Measurements from ENCODE around the gene PKDCC. TPM values are rescaled to one million over a fixed set of nuclear protein-coding genes. Genes with fewer than 3 reads are reported as not detected.
"Not testable (repeated sequence)": the region's sequence is repeated elsewhere in the genome, so short reads cannot be mapped to it uniquely, and the experiment has no call there.

Gene PKDCC
- total RNA-seq, 1 donor from 2014 or later: 120 TPM

DNA sequence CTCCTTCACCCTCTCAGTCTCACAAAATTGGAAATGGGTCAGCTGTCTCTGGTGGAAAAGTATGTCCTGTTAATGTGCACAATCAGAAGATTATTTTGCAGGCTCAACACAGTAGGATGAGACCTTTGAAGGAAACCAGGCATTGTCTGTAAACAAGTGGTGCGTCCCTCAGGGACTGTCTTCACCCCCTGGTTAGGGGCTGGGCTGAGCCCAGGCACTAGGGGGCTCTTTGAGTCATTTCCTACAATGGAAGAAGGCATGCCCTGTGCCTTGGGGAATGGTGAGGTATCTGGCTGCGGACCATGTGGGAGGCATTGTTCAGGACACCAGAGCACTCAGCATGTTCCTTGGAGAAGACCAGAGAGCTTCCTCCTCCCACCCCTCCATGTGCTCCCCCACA, 26.8 kb downstream of the PKDCC start:
- intact Hi-C loops (cut with DNase I): no loop called here

GRCh38 chr2:42076357-42077225, 28.8 kb downstream of the PKDCC start:
- no peak for ATAC-seq (ENCODE audit: poor library complexity)
- DNase-seq: no peak
- intact Hi-C loops (cut with DNase I): no loop called here

More for the DNA sequence above, 26.8 kb downstream of the PKDCC start:
- ATAC-seq (ENCODE audit: poor library complexity): no peak
- no peak for DNase-seq

GRCh38 chr2:42077343-42077742, 29.5 kb downstream of the PKDCC start:
- peak; percentile 53 for ATAC-seq (ENCODE audit: poor library complexity)
- intact Hi-C loops (cut with DNase I): no loop called here
- DNase-seq: no peak

GRCh38 chr2:42079737-42080287, 32.0 kb downstream of the PKDCC start:
- ATAC-seq (ENCODE audit: poor library complexity) (no peak), DNase-seq (no peak)
- intact Hi-C loops (cut with DNase I): no loop called here

DNA sequence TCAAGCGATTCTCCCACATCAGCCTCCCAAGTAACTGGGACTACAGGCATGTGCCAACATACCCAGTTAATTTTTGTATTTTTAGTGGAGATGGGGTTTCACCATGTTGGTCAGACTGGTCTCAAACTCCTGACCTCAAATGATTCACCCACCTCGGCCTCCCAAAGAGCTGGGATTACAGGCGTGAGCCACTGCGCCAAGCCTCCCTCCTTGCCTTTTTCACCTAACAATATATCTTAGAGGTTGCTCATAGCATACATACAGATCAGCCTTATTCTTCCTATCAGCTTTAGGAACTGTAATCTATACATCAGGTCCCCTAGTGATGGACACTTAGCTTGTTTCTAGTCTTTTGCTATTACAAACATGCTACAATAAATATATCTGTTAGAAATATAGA, 33.3 kb downstream of the PKDCC start:
- intact Hi-C loops (cut with DNase I); ATAC-seq (ENCODE audit: poor library complexity): not testable (repeated sequence)

GRCh38 chr2:42082016-42082415, 34.2 kb downstream of the PKDCC start:
- DNase-seq: no peak
- ATAC-seq (ENCODE audit: poor library complexity): no peak
- intact Hi-C loops (cut with DNase I): no loop called here

More for the DNA sequence above, 33.3 kb downstream of the PKDCC start:
- not testable (repeated sequence) for DNase-seq

GRCh38 chr2:42084231-42084671, 36.4 kb downstream of the PKDCC start:
- DNase-seq: peak; percentile 50
- ATAC-seq (ENCODE audit: poor library complexity): peak; percentile 68
- intact Hi-C loops (cut with DNase I): no loop called here

- intact Hi-C loops (cut with DNase I): loop anchor here (5.0 kb wide), 1 partner anchor 233 kb away; no protein-coding TSS in a partner anchor
- not testable (repeated sequence) for DNase-seq; ATAC-seq (ENCODE audit: poor library complexity)
Measured at GRCh38 chr2:42085070-42085469, 37.2 kb downstream of the PKDCC start.

DNA sequence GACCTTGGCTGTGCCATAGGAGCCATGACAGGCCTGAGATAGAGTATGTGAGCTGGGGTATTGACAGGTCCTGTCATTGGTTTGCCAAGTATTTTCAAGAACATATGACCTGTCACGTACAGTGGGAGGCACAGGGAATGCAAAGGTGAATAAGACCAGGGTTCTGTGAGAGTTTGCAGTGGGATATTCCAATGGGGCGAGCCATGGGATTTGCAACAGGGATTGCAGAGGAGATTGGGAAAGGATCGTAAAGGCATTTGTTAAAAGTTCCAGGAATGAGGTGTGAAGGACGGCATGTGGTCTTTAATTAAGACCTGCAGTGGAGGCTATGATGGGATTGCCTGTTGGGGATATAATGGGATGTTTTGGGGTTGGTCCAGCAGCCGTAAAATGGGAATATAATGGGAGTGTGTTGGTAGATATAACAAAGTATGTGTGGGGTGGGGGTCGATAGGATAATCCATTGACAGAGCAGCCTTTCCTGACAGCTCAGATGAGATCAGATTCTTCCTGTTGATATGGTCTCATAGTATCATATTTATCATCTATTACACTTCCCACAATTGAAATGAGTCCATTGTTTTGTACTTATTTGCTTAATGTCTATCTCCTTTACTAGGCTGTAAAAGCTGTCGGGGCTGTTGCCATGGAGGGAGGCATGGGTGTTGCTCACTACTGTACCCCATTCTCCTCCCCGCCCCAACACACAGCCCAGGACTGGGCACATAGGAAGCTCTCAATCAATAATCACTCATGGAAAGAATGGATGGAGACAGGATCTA, 38.1 kb downstream of the PKDCC start:
- no peak for DNase-seq

DNA sequence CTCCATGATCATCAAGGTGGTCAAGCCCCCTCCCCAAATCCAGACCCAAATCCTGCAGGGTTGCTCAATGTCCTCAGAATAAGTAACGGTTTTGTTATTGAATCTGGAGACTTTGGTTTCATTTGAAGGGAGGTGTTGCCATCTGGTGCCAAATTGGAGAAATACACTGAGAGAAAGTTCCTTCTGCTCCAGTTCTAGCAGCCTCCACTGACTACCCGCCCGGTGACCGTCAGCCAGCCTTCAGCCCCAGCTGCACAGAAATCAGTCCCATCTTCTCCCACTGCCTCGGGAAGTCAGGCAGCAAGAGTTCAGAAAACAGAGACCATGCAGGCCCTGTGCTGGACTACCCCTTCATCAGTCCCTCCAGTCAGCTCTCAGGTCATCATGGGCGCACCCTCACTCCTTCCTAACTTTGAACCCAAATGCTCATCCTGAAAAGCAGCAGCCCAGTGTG, 38.7 kb downstream of the PKDCC start:
- ATAC-seq (ENCODE audit: poor library complexity): peak; percentile 75
- no peak for DNase-seq
- intact Hi-C loops (cut with DNase I): loop anchor here (2.0 to 5.0 kb wide), 2 partner anchors 218 to 234 kb away; no protein-coding TSS in a partner anchor

More for the DNA sequence above, 38.1 kb downstream of the PKDCC start:
- intact Hi-C loops (cut with DNase I): loop anchor here (2.0 to 5.0 kb wide), 2 partner anchors 217 to 234 kb away; no protein-coding TSS in a partner anchor
- no peak for ATAC-seq (ENCODE audit: poor library complexity)

DNA sequence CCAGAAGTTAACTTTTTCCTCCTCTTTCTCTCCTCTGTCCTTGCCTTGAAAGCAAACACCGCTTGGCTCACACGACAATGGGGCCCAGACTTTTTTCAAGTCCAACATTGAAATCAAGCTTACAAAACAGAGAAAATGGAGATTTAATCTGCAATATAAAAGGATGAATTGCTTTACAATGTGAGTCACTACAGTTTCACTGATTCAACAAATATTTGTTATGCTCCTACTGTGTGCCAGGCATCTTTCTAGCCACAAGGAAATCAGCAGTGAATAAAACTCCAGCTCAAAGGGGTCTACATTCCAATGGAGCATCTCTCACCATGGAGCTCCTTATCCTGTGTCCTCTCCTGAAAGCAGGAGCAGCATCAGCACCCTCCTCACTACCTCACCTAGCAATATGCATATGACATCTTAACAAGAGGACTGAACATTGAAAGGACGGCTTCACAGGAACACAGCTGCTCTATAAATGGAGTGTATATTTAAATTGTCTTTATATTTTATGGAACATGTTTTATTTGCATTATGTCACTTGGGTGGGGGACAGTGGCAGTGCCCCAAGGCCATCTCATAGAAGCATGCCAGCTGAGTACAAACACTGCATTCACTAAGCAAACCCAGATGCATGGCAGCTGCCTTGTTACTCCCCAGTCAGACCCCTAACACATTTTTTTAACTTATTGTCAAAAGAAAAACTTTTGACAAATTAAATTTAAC, 39.5 kb downstream of the PKDCC start:
- ATAC-seq (ENCODE audit: poor library complexity) (no peak), DNase-seq (no peak)
- intact Hi-C loops (cut with DNase I): loop anchor here (2.0 to 5.0 kb wide), 2 partner anchors 218 to 235 kb away; no protein-coding TSS in a partner anchor

DNA sequence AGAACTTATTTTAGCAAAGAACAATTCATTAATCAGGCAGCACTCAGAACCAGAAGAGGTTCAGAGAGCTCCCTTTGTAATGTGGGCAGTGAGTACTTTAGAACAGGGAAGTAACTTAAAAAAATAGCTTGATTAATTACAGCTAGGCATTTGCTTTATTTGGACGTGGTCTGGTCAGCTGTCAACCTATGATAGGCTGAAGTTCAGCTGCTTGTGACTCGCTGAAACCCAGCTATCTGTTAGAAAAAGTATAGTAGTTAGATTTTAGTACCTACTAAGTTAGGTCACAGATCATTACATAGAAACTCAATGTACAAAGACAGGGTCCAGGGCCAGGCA, 40.0 kb downstream of the PKDCC start:
- DNase-seq (no peak), ATAC-seq (ENCODE audit: poor library complexity) (no peak)
- intact Hi-C loops (cut with DNase I): loop anchor here (2.0 to 5.0 kb wide), 2 partner anchors 219 to 236 kb away; no protein-coding TSS in a partner anchor

DNA sequence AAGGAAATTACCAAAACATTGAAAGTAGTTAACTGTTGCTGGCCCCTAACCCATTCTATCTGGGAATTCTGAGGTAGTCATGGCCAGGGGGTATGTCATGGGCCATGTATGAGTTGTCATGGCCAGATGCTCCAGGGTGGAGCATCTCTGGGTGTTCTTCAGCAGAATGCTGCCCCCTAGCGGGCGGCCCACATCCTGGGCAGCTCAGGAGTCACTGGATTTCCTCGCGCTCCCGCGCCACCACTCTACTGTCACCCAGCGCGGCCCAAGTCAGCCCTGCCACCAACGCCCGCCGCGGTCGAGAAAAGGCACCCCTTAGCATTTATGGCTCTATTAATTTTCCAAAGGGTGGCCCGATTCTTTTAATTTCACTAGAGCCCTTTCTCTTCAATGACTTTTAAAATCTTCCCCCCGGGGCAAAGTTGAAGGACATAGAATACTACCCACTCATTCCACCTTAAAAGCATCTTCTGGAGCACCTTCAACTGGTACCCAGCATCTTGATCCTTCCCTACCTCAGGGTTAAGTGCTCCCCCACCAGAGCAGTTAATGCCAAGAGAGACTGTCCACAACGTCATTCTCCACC, 41.6 kb downstream of the PKDCC start:
- ATAC-seq (ENCODE audit: poor library complexity) (peak; percentile 70), DNase-seq (peak; percentile 86)
- intact Hi-C loops (cut with DNase I): loop anchor here (5.0 kb wide), 1 partner anchor 237 kb away; no protein-coding TSS in a partner anchor

DNA sequence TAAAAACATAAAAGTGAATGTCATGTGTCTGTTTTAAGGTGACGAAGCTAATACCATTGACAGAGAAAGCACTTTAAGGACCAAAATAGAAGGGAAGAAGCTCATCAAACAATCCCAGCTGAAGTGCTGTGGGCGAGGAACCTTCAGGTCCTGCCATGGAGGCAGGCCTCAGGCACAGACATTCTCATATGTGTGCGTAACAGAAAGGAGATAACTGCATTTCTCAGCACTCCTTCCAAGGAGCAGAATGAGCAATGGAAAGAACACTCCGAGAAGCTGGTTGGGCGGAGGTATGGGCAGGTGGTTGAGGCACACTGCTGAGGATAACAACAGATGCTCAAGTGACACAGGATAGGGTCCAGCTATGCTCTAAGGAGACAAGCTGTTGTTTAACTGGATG, 42.4 kb downstream of the PKDCC start:
- intact Hi-C loops (cut with DNase I): loop anchor here (10.0 kb wide), 1 partner anchor 265 kb away; no protein-coding TSS in a partner anchor
- DNase-seq (no peak), ATAC-seq (ENCODE audit: poor library complexity) (no peak)

- DNase-seq (no peak), ATAC-seq (ENCODE audit: poor library complexity) (no peak)
- intact Hi-C loops (cut with DNase I): loop anchor here (10.0 kb wide), 1 partner anchor 263 kb away; no protein-coding TSS in a partner anchor
Measured at GRCh38 chr2:42091671-42092070, 43.9 kb downstream of the PKDCC start.

GRCh38 chr2:42092084-42092996, 44.5 kb downstream of the PKDCC start:
- intact Hi-C loops (cut with DNase I): loop anchor here (10.0 kb wide), 1 partner anchor 262 kb away; no protein-coding TSS in a partner anchor
- no peak for DNase-seq
- peak; percentile 42 for ATAC-seq (ENCODE audit: poor library complexity)

GRCh38 chr2:42094114-42094513, 46.3 kb downstream of the PKDCC start:
- DNase-seq (no peak), ATAC-seq (ENCODE audit: poor library complexity) (no peak)
- intact Hi-C loops (cut with DNase I): loop anchor here (10.0 kb wide), 1 partner anchor 261 kb away; no protein-coding TSS in a partner anchor

All from Right ventricle myocardium superior (tissue), 1 donor.